SK-N-SH treated with all-trans-retinoic acid at 6 μM for 48 hours (cell line): ENCODE data around the gene DCXR.

Source experiments
- ARNTL ChIP-seq: fragments of 450-650 bp; formaldehyde crosslinking; IDR thresholded peaks from 2 replicates; pipeline ENCODE4 v1.5.0; 2020; ENCODE audit warnings: low read depth, mild to moderate bottlenecking, moderate library complexity, borderline replicate concordance
- ESRRG ChIP-seq: fragments of 250-450 bp; sonication (Bioruptor Pico); IDR thresholded peaks from 2 replicates; pipeline ENCODE4 v1.6.1; 2021; ENCODE audit warnings: mild to moderate bottlenecking
- SNAI2 ChIP-seq: fragments of 250-450 bp; sonication (Bioruptor Pico); IDR thresholded peaks from 2 replicates; pipeline ENCODE4 v1.5.0; 2020; ENCODE audit warnings: mild to moderate bottlenecking, moderate library complexity
- TCF4 ChIP-seq: fragments of 250-450 bp; sonication (Bioruptor Pico); IDR thresholded peaks from 2 replicates; pipeline ENCODE4 v1.8.0; 2021; ENCODE audit warnings: mild to moderate bottlenecking, moderate library complexity, borderline replicate concordance
- TOX ChIP-seq: fragments of 250-450 bp; sonication (Bioruptor Pico); IDR thresholded peaks from 2 replicates; pipeline ENCODE4 v1.8.0; 2021; ENCODE audit warnings: mild to moderate bottlenecking, moderate library complexity, borderline replicate concordance
- ZFP30 ChIP-seq: fragments of 450-650 bp; formaldehyde crosslinking; IDR thresholded peaks from 2 replicates; pipeline ENCODE4 v1.5.0; 2022; ENCODE audit warnings: mild to moderate bottlenecking, moderate library complexity
- TF ChIP-seq, protein P1 (sequence below): fragments of 250-450 bp; sonication (Bioruptor Pico); IDR thresholded peaks from 2 replicates; pipeline ENCODE4 v1.8.0; 2020; ENCODE audit warnings: mild to moderate bottlenecking, moderate library complexity, borderline replicate concordance
- TF ChIP-seq, protein P2 (sequence below): fragments of 250-450 bp; sonication (Bioruptor Pico); IDR thresholded peaks from 2 replicates; pipeline ENCODE4 v1.5.1; 2020; ENCODE audit warnings: low read depth, mild to moderate bottlenecking, moderate library complexity

DNA sequence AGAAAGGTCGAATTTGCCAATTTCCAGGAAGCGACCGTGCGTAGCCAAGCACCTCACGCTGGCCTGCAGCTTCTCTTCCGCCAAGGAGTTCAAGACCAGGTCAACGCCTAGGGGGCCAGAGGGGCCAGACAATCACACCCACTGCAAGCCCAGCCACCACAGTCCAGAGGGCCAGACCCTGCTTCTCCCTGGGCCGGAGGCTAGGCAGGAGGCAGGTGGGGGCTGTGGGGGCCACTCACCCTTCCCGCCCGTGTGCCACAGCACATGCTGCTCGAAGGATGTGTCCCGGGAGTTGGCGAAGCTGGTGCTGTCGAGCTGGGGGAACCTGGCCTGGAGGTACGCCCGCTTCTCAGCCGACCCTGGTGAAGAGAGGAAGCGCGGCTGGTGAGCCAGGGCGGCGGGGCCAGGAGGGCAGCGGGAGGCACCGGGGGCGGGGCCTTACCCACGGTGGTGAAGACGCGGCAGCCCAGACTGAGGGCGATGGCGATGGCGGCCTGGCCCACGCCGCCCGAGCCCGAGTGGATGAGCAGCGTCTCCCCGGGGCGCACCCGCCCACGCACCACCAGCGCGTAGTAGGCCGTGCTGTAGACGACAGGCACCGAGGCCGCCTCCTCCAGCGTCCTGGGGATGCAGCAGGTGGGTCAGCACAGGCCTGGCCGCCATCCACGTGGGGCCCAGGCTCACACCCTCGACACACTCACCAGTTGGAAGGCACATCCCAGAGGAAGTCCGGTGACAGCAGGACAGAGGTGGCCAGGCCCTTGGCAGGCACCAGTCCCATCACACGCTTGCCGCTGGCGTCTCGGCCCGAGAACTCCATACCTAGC is 46.2 kb upstream of the DCXR start:
- TF ChIP-seq ARNTL (CRISPR knock-in tag), result no peak
- TF ChIP-seq, protein P1, sequence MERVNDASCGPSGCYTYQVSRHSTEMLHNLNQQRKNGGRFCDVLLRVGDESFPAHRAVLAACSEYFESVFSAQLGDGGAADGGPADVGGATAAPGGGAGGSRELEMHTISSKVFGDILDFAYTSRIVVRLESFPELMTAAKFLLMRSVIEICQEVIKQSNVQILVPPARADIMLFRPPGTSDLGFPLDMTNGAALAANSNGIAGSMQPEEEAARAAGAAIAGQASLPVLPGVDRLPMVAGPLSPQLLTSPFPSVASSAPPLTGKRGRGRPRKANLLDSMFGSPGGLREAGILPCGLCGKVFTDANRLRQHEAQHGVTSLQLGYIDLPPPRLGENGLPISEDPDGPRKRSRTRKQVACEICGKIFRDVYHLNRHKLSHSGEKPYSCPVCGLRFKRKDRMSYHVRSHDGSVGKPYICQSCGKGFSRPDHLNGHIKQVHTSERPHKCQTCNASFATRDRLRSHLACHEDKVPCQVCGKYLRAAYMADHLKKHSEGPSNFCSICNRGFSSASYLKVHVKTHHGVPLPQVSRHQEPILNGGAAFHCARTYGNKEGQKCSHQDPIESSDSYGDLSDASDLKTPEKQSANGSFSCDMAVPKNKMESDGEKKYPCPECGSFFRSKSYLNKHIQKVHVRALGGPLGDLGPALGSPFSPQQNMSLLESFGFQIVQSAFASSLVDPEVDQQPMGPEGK (CRISPR knock-in tag), result no peak
- TF ChIP-seq ZFP30 (CRISPR knock-in tag), result no peak
- TF ChIP-seq, protein P2, sequence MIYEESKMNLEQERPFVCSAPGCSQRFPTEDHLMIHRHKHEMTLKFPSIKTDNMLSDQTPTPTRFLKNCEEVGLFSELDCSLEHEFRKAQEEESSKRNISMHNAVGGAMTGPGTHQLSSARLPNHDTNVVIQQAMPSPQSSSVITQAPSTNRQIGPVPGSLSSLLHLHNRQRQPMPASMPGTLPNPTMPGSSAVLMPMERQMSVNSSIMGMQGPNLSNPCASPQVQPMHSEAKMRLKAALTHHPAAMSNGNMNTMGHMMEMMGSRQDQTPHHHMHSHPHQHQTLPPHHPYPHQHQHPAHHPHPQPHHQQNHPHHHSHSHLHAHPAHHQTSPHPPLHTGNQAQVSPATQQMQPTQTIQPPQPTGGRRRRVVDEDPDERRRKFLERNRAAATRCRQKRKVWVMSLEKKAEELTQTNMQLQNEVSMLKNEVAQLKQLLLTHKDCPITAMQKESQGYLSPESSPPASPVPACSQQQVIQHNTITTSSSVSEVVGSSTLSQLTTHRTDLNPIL (CRISPR knock-in tag), result no peak
- TF ChIP-seq TOX (CRISPR knock-in tag), result no peak
- TF ChIP-seq TCF4 (CRISPR knock-in tag), result no peak
- no peak for TF ChIP-seq SNAI2
- no peak for TF ChIP-seq ESRRG (CRISPR knock-in tag)
